Natural killer cell (primary cell): ENCODE results near the gene RPL13A. TPM values are rescaled to one million over a fixed set of nuclear protein-coding genes. Genes with fewer than 3 reads are reported as not detected.
A peak's percentile ranks its signal among the peaks of the same experiment; 100 is the strongest.
"Not testable (repeated sequence)": the region's sequence is repeated elsewhere in the genome, so short reads cannot be mapped to it uniquely, and the experiment has no call there.

Experiments used
- ATAC-seq, 3 donors: fragments of 150-1000 bp in 2 of 3; fragments of 200-7000 bp in 1 of 3; cut with Tn5 transposase; 1 replicate in 1 of 3; 2 replicates in 2 of 3; pipeline ENCODE4 v1.10.0; 2021; ENCODE audit warnings: mild to moderate bottlenecking in 2 of 3, moderate library complexity in 2 of 3
- DNase-seq, 2 donors: peaks; one replicate each; pipeline versions ENCODE4 v3.0.0 to v3.0.0-alpha.2; 2013 to 2021; ENCODE audit warnings: mixed read lengths in 1 of 2
- H3K27ac ChIP-seq: one replicate; pipeline ENCODE4 v1.5.1; 2013; ENCODE audit warnings: mild to moderate bottlenecking, low read length
- H3K27me3 ChIP-seq: one replicate; pipeline ENCODE4 v1.6.1; 2013; ENCODE audit warnings: low read length; ENCODE audit not compliant: control insufficient read depth, insufficient read depth
- H3K36me3 ChIP-seq: one replicate; pipeline ENCODE4 v1.6.1; 2013; ENCODE audit warnings: low read length; ENCODE audit not compliant: control insufficient read depth, insufficient read depth
- H3K4me1 ChIP-seq: one replicate; pipeline ENCODE4 v1.6.1; 2013; ENCODE audit warnings: low read length; ENCODE audit not compliant: control insufficient read depth, insufficient read depth
- H3K4me3 ChIP-seq: one replicate; pipeline ENCODE4 v1.5.1; 2013; ENCODE audit warnings: low read length
- H3K9me3 ChIP-seq: one replicate; pipeline ENCODE4 v1.6.1; 2013; ENCODE audit warnings: low read length; ENCODE audit not compliant: control insufficient read depth, insufficient read depth
- H3K27ac Mint-ChIP-seq, 2 donors: one replicate each; pipeline ENCODE4 v1.8.0; 2022; ENCODE audit warnings: mild to moderate bottlenecking in 2 of 2, mixed read lengths in 2 of 2, moderate library complexity in 1 of 2
- H3K27me3 Mint-ChIP-seq, 2 donors: one replicate each; pipeline ENCODE4 v1.8.0; 2022; ENCODE audit warnings: low read depth in 2 of 2, mixed read lengths in 2 of 2
- H3K36me3 Mint-ChIP-seq: one replicate; pipeline ENCODE4 v1.8.0; 2022; ENCODE audit warnings: mixed read lengths
- H3K4me1 Mint-ChIP-seq, 2 donors: one replicate each; pipeline ENCODE4 v1.8.0; 2022; ENCODE audit warnings: mixed read lengths in 2 of 2
- H3K4me3 Mint-ChIP-seq: one replicate; pipeline ENCODE4 v1.8.0; 2022; ENCODE audit warnings: mild to moderate bottlenecking, moderate library complexity, mixed read lengths
- H3K9me3 Mint-ChIP-seq, 2 donors: one replicate each; pipeline ENCODE4 v1.8.0; 2022; ENCODE audit warnings: mixed read lengths in 2 of 2
- WGBS: methylation state at CpG from one replicate; pipeline ENCODE4 v1.1.7; 2013; ENCODE audit warnings: missing lambda C conversion rate; ENCODE audit not compliant: insufficient coverage; 5-methylcytosine and 5-hydroxymethylcytosine counted together
- intact Hi-C: fragments of 100-400 bp; cut with micrococcal nuclease; formaldehyde crosslinking; loops from one replicate; pipeline ENCODE4 v1.14.2; 2022
- total RNA-seq, 4 donors: library from RNA; stranded (reverse); fragments of 120-200 nt in 1 of 4; gene quantifications; one replicate each; pipeline versions ENCODE4 v1.2.3 to v1.2.4, GENCODE V29; 2013 to 2022
- TF ChIP-seq, protein P1 (sequence below): fragments of 200-600 bp; IDR thresholded peaks from one replicate; pipeline ENCODE4 v1.8.0; 2022; ENCODE audit warnings: antibody characterized with exemption

The RPL13A gene
- total RNA-seq, 3 donors from 2014 or later (not counting 1 experiment from before 2014, with no cell fraction given), result 1,881 to 2,284 (median 2,283) TPM

- Mint-ChIP-seq H3K27ac (peak overlapping the region in 1 of 2 donors; percentile 88), H3K27me3 (peaks cover 46 to 48% of the 10 kb centered on the region in 2 donors), H3K4me1 (peaks cover 17 to 45% of the 10 kb centered on the region in 2 donors), H3K36me3 (no peaks in the 10 kb centered on the region), H3K4me3 (peak overlapping the region; percentile 83), H3K9me3 (no peaks in the 10 kb centered on the region)
- DNase-seq (peak in 1 of 2 donors; percentile 39), ATAC-seq (no peak)
- peaks cover 8% of the 10 kb centered on the region for H3K36me3 ChIP-seq
- TF ChIP-seq, protein P1, sequence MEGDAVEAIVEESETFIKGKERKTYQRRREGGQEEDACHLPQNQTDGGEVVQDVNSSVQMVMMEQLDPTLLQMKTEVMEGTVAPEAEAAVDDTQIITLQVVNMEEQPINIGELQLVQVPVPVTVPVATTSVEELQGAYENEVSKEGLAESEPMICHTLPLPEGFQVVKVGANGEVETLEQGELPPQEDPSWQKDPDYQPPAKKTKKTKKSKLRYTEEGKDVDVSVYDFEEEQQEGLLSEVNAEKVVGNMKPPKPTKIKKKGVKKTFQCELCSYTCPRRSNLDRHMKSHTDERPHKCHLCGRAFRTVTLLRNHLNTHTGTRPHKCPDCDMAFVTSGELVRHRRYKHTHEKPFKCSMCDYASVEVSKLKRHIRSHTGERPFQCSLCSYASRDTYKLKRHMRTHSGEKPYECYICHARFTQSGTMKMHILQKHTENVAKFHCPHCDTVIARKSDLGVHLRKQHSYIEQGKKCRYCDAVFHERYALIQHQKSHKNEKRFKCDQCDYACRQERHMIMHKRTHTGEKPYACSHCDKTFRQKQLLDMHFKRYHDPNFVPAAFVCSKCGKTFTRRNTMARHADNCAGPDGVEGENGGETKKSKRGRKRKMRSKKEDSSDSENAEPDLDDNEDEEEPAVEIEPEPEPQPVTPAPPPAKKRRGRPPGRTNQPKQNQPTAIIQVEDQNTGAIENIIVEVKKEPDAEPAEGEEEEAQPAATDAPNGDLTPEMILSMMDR, result no peak
- no peak overlapping the region for H3K27ac ChIP-seq
- peaks cover 43% of the 10 kb centered on the region for H3K27me3 ChIP-seq
- H3K9me3 ChIP-seq, result no peaks in the 10 kb centered on the region
- WGBS, result 10% methylated on average over 11 of the region's 11 CpGs
- H3K4me1 ChIP-seq, result peaks cover 32% of the 10 kb centered on the region
- no peak overlapping the region for H3K4me3 ChIP-seq
- intact Hi-C loops, result no loop called here
Measured at GRCh38 chr19:49442354-49442753, 45.1 kb upstream of the RPL13A start.

DNA sequence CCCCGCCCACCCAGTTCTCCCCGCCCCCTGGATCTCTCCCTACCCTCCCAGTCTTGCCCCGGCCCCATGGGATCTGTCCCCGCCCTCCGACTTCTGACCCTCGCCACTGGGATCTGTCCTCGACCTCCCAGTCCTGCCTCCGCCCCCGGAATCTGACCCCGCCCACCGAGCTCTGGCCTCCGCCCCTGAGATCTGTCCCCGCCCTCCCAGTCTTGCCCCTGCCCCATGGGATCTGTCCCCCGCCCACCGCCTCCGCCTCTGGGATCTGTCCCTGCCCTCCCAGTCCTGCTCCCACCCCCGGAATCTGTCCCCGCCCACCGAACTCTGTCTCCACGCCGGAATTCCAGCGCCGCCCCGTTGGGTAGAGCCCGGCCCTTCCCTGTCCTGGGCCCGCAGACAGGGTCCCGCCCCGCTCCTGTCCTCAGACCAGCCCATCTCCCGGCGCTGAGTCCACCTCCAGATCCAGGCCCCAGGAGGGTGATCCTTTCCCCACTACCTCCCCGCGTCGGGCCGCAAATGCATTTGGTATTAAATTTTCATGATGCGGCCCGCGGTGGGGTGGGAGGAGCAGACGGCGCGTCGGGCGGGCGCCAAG, 44.5 kb upstream of the RPL13A start:
- Histone ChIP-seq H3K27me3 (peaks cover 40% of the 10 kb centered on the region), H3K4me1 (peaks cover 32% of the 10 kb centered on the region), H3K9me3 (no peaks in the 10 kb centered on the region), H3K36me3 (peaks cover 12% of the 10 kb centered on the region), H3K4me3 (peak overlapping the region; percentile 52), H3K27ac (no peak overlapping the region)
- peaks cover 41 to 43% of the 10 kb centered on the region in 2 donors for H3K27me3 Mint-ChIP-seq
- peak overlapping the region; percentile 69 to 88 for H3K27ac Mint-ChIP-seq
- TF ChIP-seq, protein P1, result no peak
- intact Hi-C loops, result loop anchor here (1.0 kb wide), 5 partner anchors 8 to 217 kb away; partner anchors contain the start of gene PIH1D1
- H3K36me3 Mint-ChIP-seq, result no peaks in the 10 kb centered on the region
- H3K4me1 Mint-ChIP-seq, result peaks cover 17 to 42% of the 10 kb centered on the region in 2 donors
- peak overlapping the region; percentile 83 for H3K4me3 Mint-ChIP-seq
- peak in 1 of 2 donors; percentile 62 for DNase-seq
- H3K9me3 Mint-ChIP-seq, result no peaks in the 10 kb centered on the region
- under 1% methylated on average over 43 of the region's 43 CpGs for WGBS
- ATAC-seq, result peak; percentile 7 to 15 (median 8)

DNA sequence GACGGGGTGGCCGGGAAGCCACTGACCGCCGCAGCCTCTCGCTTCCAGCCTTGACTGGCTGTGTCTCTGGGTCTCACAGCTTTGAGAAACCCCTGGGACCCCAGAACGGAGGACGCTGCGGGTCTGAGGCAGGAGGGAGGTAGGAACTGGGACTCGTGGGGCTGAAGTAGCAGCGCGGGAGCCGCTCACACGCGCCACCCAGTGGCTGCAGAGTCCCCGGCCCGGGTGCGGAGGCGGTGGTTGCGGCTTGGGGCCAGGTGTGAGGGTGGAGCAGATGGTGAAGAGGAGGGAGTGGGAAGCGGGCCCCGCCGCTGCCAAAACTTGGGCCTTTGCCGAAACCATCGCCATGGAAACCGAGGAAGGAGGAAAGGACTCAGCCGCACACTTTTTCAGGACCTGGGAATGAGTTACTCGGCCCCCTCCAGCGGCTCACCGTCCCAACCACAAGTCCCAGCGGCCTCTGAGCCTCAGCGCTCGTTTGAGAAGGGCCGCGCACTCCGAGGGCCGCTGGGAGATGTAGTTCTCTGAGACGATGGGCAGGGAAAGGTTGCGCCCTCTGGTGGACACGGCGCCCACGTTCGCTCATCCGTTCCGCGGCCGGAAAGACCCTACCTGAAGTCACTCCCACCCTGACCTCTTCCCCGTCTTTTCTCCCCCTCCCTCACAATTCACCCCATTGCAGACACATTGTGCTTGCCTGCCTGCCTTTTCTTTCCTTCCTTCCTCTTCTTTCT, 43.9 kb upstream of the RPL13A start:
- no peaks in the 10 kb centered on the region for H3K36me3 Mint-ChIP-seq
- TF ChIP-seq, protein P1, result peak; percentile 81
- peak; percentile 92 to 97 for DNase-seq
- Histone ChIP-seq H3K27me3 (peaks cover 33% of the 10 kb centered on the region), H3K36me3 (peaks cover 18% of the 10 kb centered on the region), H3K4me3 (peak overlapping the region; percentile 52), H3K9me3 (no peaks in the 10 kb centered on the region), H3K4me1 (peaks cover 32% of the 10 kb centered on the region), H3K27ac (peak overlapping the region; percentile 64)
- intact Hi-C loops, result loop anchor here (1.0 kb wide), 5 partner anchors 8 to 217 kb away; partner anchors contain the start of gene PIH1D1
- peaks cover 35 to 36% of the 10 kb centered on the region in 2 donors for H3K27me3 Mint-ChIP-seq
- H3K4me1 Mint-ChIP-seq, result peaks cover 22 to 48% of the 10 kb centered on the region in 2 donors
- H3K9me3 Mint-ChIP-seq, result no peaks in the 10 kb centered on the region
- ATAC-seq, result peak; percentile 92 to 97 (median 93)
- under 1% methylated on average over 47 of the region's 47 CpGs for WGBS
- H3K27ac Mint-ChIP-seq, result peak overlapping the region; percentile 69 to 88
- peak overlapping the region; percentile 83 for H3K4me3 Mint-ChIP-seq

- peak overlapping the region; percentile 69 to 88 for H3K27ac Mint-ChIP-seq
- H3K36me3 ChIP-seq, result peaks cover 25% of the 10 kb centered on the region
- H3K9me3 ChIP-seq, H3K36me3 Mint-ChIP-seq, H3K4me3 ChIP-seq, H3K27ac ChIP-seq, intact Hi-C loops, DNase-seq, ATAC-seq, H3K9me3 Mint-ChIP-seq: not testable (repeated sequence)
- H3K27me3 Mint-ChIP-seq, result peaks cover 28 to 30% of the 10 kb centered on the region in 2 donors
- peak overlapping the region; percentile 83 for H3K4me3 Mint-ChIP-seq
- WGBS, result 87% methylated on average over 5 of the region's 5 CpGs
- peaks cover 26 to 51% of the 10 kb centered on the region in 2 donors for H3K4me1 Mint-ChIP-seq
- peaks cover 28% of the 10 kb centered on the region for H3K27me3 ChIP-seq
- H3K4me1 ChIP-seq, result peaks cover 32% of the 10 kb centered on the region
Measured at GRCh38 chr19:49444100-49444700, 43.2 kb upstream of the RPL13A start.
